Activated T-cell treated with anti-CD3 and anti-CD28 coated beads, Interleukin-2, amount 50 U/mL, for 72 hours (primary cell): ENCODE measurements around the gene NYNRIN. TPM values are rescaled to one million over a fixed set of nuclear protein-coding genes. Genes with fewer than 3 reads are reported as not detected.
"Not testable (repeated sequence)": the region's sequence is repeated elsewhere in the genome, so short reads cannot be mapped to it uniquely, and the experiment has no call there.

ENCODE experiments used
- ATAC-seq, 2 donors: fragments of 150-1000 bp; cut with Tn5 transposase; replicated peaks in 1 of 2; 2 replicates each; pipeline ENCODE4 v1.10.0; 2021; ENCODE audit warnings: moderate library complexity in 2 of 2, mild to moderate bottlenecking in 1 of 2
- DNase-seq, 2 donors: peaks; one replicate each; pipeline ENCODE4 v3.0.0; 2021 to 2022; ENCODE audit warnings: mixed read lengths in 1 of 2
- H3K27ac Mint-ChIP-seq: one replicate; pipeline ENCODE4 v1.8.0; 2022; ENCODE audit warnings: mild to moderate bottlenecking, moderate library complexity, mixed read lengths
- H3K27me3 Mint-ChIP-seq: one replicate; pipeline ENCODE4 v1.8.0; 2022; ENCODE audit warnings: low read depth, mixed read lengths
- H3K36me3 Mint-ChIP-seq, 2 donors: one replicate each; pipeline ENCODE4 v1.8.0; 2022; ENCODE audit warnings: mixed read lengths in 2 of 2, mild to moderate bottlenecking in 1 of 2; ENCODE audit not compliant: insufficient read depth in 2 of 2
- H3K4me1 Mint-ChIP-seq: one replicate; pipeline ENCODE4 v1.8.0; 2022; ENCODE audit warnings: low read depth, mixed read lengths
- H3K4me3 Mint-ChIP-seq, 2 donors: one replicate each; pipeline ENCODE4 v1.8.0; 2022; ENCODE audit warnings: mild to moderate bottlenecking in 2 of 2, mixed read lengths in 2 of 2, moderate library complexity in 2 of 2
- H3K9me3 Mint-ChIP-seq, 2 donors: one replicate each; pipeline ENCODE4 v1.8.0; 2022; ENCODE audit warnings: mixed read lengths in 2 of 2
- total RNA-seq, 2 donors: library from RNA; stranded (reverse); gene quantifications; one replicate each; pipeline ENCODE4 v1.2.3, GENCODE V29; 2022

Gene NYNRIN
- total RNA-seq, 2 donors from 2014 or later = 0.09 to 0.14 TPM

DNA sequence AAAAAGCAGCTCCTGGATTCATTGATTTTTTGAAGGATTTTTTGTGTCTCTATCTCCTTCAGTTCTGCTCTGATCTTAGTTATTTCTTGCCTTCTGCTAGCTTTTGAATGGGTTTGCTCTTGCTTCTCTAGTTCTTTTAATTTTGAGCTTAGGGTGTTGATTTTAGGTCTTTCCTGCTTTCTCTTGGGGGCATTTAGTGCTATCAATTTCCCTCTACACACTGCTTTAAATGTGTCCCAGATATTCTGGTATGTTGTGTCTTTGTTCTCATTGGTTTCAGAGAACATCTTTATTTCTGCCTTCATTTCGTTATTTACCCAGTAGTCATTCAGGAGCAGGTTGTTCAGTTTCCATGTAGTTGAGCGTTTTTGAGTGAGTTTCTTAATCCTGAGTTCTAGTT is 52.0 kb downstream of the NYNRIN start:
- not testable (repeated sequence) for H3K27ac Mint-ChIP-seq, H3K4me3 Mint-ChIP-seq, H3K9me3 Mint-ChIP-seq, H3K27me3 Mint-ChIP-seq, ATAC-seq, DNase-seq, H3K4me1 Mint-ChIP-seq
- H3K36me3 Mint-ChIP-seq = peaks cover 8 to 12% of the 10 kb centered on the region in 2 donors

GRCh38 chr14:24456980-24457379 is 58.2 kb downstream of the NYNRIN start:
- Mint-ChIP-seq H3K4me1 (peaks cover 9% of the 10 kb centered on the region), H3K27me3 (no peaks in the 10 kb centered on the region), H3K4me3 (no peak overlapping the region), H3K9me3 (peaks cover 2 to 4% of the 10 kb centered on the region in 2 donors), H3K27ac (no peak overlapping the region), H3K36me3 (peaks cover 7 to 15% of the 10 kb centered on the region in 2 donors)
- DNase-seq (no peak), ATAC-seq (peak; percentile 54 to 58)

- Mint-ChIP-seq H3K4me1 (peaks cover 19% of the 10 kb centered on the region), H3K9me3 (peaks cover 0 to 5% of the 10 kb centered on the region in 2 donors), H3K36me3 (peaks cover 2 to 8% of the 10 kb centered on the region in 2 donors), H3K27ac (no peak overlapping the region), H3K4me3 (no peak overlapping the region), H3K27me3 (no peaks in the 10 kb centered on the region)
- no peak for DNase-seq
- no peak for ATAC-seq
These were observed 59.9 kb downstream of the NYNRIN start for GRCh38 chr14:24458736-24459135.

DNA sequence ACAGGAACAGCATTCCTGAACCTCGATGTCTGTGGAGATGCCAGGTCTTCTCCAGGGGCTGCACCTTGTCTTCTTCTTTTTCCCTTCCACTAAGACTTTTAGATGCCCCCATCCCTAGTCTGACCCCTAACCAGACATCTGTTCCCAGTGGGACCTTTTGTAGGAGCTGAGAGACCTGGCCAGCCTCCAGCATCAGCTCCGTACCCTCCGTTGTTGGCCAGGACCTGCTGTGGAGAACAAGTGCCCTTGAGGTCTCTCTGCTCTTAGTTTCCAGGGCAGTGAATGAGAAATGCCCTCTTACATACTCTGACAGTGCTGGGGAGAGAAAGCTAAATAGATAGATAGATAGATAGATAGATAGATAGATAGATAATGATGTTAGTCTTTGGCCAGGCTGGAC is 60.5 kb downstream of the NYNRIN start:
- no peak overlapping the region for H3K4me3 Mint-ChIP-seq
- DNase-seq = no peak

GRCh38 chr14:24461336-24461735 is 62.5 kb downstream of the NYNRIN start:
- no peaks in the 10 kb centered on the region for H3K36me3 Mint-ChIP-seq
- H3K4me1 Mint-ChIP-seq = peaks cover 43% of the 10 kb centered on the region
- H3K27ac Mint-ChIP-seq = no peak overlapping the region
- peaks cover 0 to 2% of the 10 kb centered on the region in 2 donors for H3K9me3 Mint-ChIP-seq
- DNase-seq (no peak), ATAC-seq (no peak)
- no peaks in the 10 kb centered on the region for H3K27me3 Mint-ChIP-seq
- no peak overlapping the region for H3K4me3 Mint-ChIP-seq

More for the DNA sequence above, 60.5 kb downstream of the NYNRIN start:
- no peak for ATAC-seq
- Mint-ChIP-seq H3K4me1 (peaks cover 25% of the 10 kb centered on the region), H3K27ac (no peak overlapping the region), H3K27me3 (no peaks in the 10 kb centered on the region), H3K36me3 (peaks cover 0 to 3% of the 10 kb centered on the region in 2 donors), H3K9me3 (peaks cover 0 to 2% of the 10 kb centered on the region in 2 donors)

GRCh38 chr14:24463017-24463883 is 64.4 kb downstream of the NYNRIN start:
- peaks cover 0 to 2% of the 10 kb centered on the region in 2 donors for H3K9me3 Mint-ChIP-seq
- ATAC-seq (peak in 1 of 2 donors; percentile 60), DNase-seq (no peak)
- peak overlapping the region in 1 of 2 donors; percentile 3 for H3K4me3 Mint-ChIP-seq
- peak overlapping the region; percentile 12 for H3K27ac Mint-ChIP-seq
- no peaks in the 10 kb centered on the region for H3K36me3 Mint-ChIP-seq
- H3K27me3 Mint-ChIP-seq = no peaks in the 10 kb centered on the region
- H3K4me1 Mint-ChIP-seq = peaks cover 34% of the 10 kb centered on the region

DNA sequence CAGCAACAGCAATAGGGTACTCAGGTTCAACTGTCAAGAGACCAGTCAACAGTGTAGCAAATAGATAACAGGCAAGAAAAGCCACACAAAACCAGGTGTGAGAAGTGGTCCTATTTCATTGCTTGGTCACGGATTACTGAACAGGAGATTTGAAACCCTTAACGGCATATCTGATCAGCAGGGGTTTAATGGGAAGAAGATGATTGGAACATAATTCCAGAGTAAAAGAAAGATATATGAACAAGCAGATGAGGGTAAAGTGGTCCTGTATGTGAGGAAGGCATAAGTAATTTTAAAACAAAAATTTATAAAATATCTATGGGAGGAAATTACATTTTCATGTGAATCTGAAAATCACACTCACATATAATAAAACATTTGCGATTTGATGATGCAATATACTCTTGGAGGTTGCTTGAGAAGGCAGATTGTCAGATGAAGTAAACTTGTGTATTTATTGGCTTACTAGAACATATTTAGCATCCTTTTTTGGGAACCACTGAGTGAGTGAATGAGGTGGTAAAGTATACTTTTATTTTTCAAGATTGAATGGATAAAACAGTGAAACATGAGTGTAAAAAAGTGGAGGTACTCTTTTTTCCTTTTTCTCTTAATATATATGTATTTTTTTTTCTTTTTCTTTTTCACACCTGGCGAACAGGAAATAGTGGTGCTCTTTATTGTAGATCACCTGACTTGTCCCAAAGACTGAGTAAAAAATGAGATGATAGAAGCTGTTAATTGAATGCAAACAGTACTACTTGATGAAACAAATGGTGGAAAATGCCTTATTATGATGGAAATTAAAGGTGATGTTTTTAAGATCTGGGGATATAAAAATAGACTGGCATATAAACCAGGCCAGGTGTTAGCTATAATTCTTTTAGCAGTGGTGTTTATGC is 65.3 kb downstream of the NYNRIN start:
- ATAC-seq = no peak
- peaks cover 34% of the 10 kb centered on the region for H3K4me1 Mint-ChIP-seq
- no peaks in the 10 kb centered on the region for H3K27me3 Mint-ChIP-seq
- DNase-seq = no peak
- peak overlapping the region; percentile 3 to 18 for H3K4me3 Mint-ChIP-seq
- H3K27ac Mint-ChIP-seq = peak overlapping the region; percentile 55
- peaks cover 0 to 2% of the 10 kb centered on the region in 2 donors for H3K9me3 Mint-ChIP-seq
- no peaks in the 10 kb centered on the region for H3K36me3 Mint-ChIP-seq

GRCh38 chr14:24465368-24465767 is 66.6 kb downstream of the NYNRIN start:
- Mint-ChIP-seq H3K27ac (no peak overlapping the region), H3K36me3 (peaks cover 0 to under 1% of the 10 kb centered on the region in 2 donors), H3K4me3 (no peak overlapping the region), H3K27me3 (no peaks in the 10 kb centered on the region), H3K4me1 (peaks cover 34% of the 10 kb centered on the region), H3K9me3 (peaks cover under 1 to 3% of the 10 kb centered on the region in 2 donors)
- ATAC-seq = peak in 1 of 2 donors; percentile 19
- DNase-seq = no peak

GRCh38 chr14:24465805-24466204 is 67.0 kb downstream of the NYNRIN start:
- no peak for DNase-seq
- Mint-ChIP-seq H3K9me3 (peaks cover 3 to 4% of the 10 kb centered on the region in 2 donors), H3K4me3 (no peak overlapping the region), H3K4me1 (peaks cover 34% of the 10 kb centered on the region), H3K36me3 (peaks cover 0 to 2% of the 10 kb centered on the region in 2 donors), H3K27ac (no peak overlapping the region), H3K27me3 (no peaks in the 10 kb centered on the region)
- no peak for ATAC-seq

Other genes with a start within 250 kb of the NYNRIN start
- gene IRF9, start 237.7 kb upstream of the NYNRIN start, total RNA-seq = 100 to 1,000 TPM; 245 to 263 TPM
- gene REC8, start 226.9 kb upstream of the NYNRIN start, total RNA-seq = 10 to 100 TPM; 48.0 to 57.9 TPM
- 10 to 100 TPM; 30.9 to 38.0 TPM for gene IPO4, start 210.2 kb upstream of the NYNRIN start, total RNA-seq
- 10 to 100 TPM; 27.4 to 32.5 TPM for gene TM9SF1, start 203.6 kb upstream of the NYNRIN start, total RNA-seq
- under 1 TPM in 1 of 2 donors, not detected in 1; 0.88 TPM for gene TSSK4, start 193.3 kb upstream of the NYNRIN start, total RNA-seq
- 100 to 1,000 TPM; 105 to 119 TPM for gene CHMP4A, start 185.5 kb upstream of the NYNRIN start, total RNA-seq
- gene MDP1, start 182.9 kb upstream of the NYNRIN start, total RNA-seq = 10 to 100 TPM; 16.8 to 20.2 TPM
- gene NEDD8, start 166.6 kb upstream of the NYNRIN start, total RNA-seq = 100 to 1,000 TPM; 127 to 148 TPM
- gene GMPR2, start 166.1 kb upstream of the NYNRIN start, total RNA-seq = 10 to 100 TPM; 67.5 to 75.5 TPM
- 100 to 1,000 TPM in 1 of 2 donors, 10 to 100 TPM in 1; 87.7 to 103 TPM for gene TINF2, start 156.4 kb upstream of the NYNRIN start, total RNA-seq
- gene TGM1, start 135.8 kb upstream of the NYNRIN start, total RNA-seq = 10 to 100 TPM in 1 of 2 donors, 1 to 10 TPM in 1; 9.3 to 14.0 TPM
- gene RABGGTA, start 127.4 kb upstream of the NYNRIN start, total RNA-seq = 10 to 100 TPM; 53.8 to 56.2 TPM
- 10 to 100 TPM; 28.5 to 29.0 TPM for gene DHRS1, start 99.2 kb upstream of the NYNRIN start, total RNA-seq
- 10 to 100 TPM; 31.7 to 34.0 TPM for gene NOP9, start 99.2 kb upstream of the NYNRIN start, total RNA-seq
- gene CIDEB, start 91.0 kb upstream of the NYNRIN start, total RNA-seq = 10 to 100 TPM; 11.6 to 12.9 TPM
- gene LTB4R2, start 88.9 kb upstream of the NYNRIN start, total RNA-seq = 10 to 100 TPM; 21.5 to 23.4 TPM
- gene LTB4R, start 87.5 kb upstream of the NYNRIN start, total RNA-seq = 10 to 100 TPM; 27.1 to 28.5 TPM
- gene ADCY4, start 63.9 kb upstream of the NYNRIN start, total RNA-seq = 1 to 10 TPM; 4.6 to 6.9 TPM
- gene RIPK3, start 59.0 kb upstream of the NYNRIN start, total RNA-seq = 10 to 100 TPM; 11.0 to 18.6 TPM
- gene NFATC4, start 30.8 kb upstream of the NYNRIN start, total RNA-seq = 10 to 100 TPM in 1 of 2 donors, 1 to 10 TPM in 1; 2.6 to 11.3 TPM
- 10 to 100 TPM; 15.7 to 30.7 TPM for gene CBLN3, start 30.7 kb downstream of the NYNRIN start, total RNA-seq
- gene KHNYN, start 31.0 kb downstream of the NYNRIN start, total RNA-seq = 100 to 1,000 TPM; 114 to 126 TPM
- 10 to 100 TPM; 38.5 to 44.8 TPM for gene SDR39U1, start 43.8 kb downstream of the NYNRIN start, total RNA-seq
- gene CMA1, start 109.3 kb downstream of the NYNRIN start, total RNA-seq = not detected
- not detected for gene CTSG, start 177.2 kb downstream of the NYNRIN start, total RNA-seq
- gene GZMH, start 210.7 kb downstream of the NYNRIN start, total RNA-seq = 10 to 100 TPM; 32.3 to 74.2 TPM
- 1,000 to 10,000 TPM; 2,205 to 2,852 TPM for gene GZMB, start 235.2 kb downstream of the NYNRIN start, total RNA-seq